Measurements from ENCODE around the gene CRADD.

The CRADD gene

DNA sequence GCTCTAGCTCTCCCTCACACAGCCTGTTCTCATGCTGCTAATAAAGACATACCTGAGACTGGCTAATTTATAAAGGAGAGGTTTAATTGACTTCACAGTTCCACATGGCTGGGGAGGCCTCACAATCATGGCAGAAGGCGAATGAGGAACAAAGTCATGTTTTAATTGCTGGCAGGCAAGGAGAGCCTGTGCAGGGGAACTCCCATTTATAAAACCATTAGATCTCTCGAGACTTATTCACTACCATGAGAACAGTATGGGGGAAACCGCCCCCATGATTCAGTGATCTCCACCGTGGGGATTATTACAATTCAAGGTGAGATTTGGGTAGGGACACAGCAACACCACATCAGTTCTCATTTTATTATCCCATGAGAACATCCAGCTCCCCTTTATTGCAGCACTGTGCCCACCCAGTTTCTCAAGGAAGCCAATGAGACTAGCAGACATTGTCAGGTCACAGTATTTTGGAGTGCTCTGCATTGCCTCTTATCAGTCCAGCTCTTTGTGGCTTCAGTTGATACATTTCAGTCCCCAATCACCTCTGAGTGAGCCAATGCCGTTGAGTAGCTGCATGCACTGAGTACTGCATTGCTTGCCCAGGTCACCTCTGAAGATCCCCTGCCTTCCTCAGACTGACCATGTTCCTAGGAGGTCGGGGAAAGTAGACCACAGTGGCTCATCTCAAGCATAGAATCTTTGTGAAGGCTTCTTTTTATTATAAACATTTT lies 131.2 kb downstream of the CRADD start:
- no peak for DNase-seq (ENCODE audit: low read depth)

DNA sequence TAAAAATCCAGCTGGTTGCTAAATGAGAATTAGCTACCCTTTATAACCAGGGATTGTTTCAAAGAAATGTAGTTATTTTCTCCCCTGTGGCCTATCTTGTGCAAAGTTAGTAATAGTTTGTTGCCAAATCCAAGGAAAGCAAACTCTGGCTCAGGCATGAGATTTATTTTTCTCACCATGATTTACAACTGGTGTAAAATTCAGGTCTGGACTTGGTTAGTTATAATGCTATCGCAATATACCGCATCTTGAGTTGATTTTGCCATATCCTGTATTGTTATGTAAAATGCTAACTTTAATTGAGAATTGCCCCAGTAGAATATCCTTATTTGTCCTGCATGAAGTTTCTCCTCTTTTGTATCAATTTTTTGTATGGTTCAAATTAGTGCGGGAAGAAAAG lies 135.5 kb downstream of the CRADD start:
- DNase-seq (ENCODE audit: low read depth): peak; percentile 67

DNA sequence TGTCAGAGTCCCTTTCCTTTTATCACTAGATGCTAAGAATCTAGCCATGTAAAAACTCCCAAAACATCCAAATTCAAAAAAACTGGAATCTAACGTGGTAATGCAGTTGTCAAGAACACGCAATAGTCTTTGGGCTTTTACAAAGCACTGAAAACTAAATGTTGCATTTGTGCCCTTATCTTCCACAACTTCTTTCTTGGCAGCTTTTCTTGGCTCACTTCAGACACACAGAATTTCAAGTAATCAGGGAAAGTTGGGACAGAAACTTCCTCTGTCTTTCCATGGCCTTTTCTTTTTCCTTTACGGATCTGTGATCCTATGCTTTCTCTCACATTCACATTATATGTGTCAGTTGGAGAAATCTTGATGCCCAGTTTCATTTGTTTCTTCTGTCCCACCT lies 136.0 kb downstream of the CRADD start:
- peak; percentile 69 for DNase-seq (ENCODE audit: low read depth)

DNA sequence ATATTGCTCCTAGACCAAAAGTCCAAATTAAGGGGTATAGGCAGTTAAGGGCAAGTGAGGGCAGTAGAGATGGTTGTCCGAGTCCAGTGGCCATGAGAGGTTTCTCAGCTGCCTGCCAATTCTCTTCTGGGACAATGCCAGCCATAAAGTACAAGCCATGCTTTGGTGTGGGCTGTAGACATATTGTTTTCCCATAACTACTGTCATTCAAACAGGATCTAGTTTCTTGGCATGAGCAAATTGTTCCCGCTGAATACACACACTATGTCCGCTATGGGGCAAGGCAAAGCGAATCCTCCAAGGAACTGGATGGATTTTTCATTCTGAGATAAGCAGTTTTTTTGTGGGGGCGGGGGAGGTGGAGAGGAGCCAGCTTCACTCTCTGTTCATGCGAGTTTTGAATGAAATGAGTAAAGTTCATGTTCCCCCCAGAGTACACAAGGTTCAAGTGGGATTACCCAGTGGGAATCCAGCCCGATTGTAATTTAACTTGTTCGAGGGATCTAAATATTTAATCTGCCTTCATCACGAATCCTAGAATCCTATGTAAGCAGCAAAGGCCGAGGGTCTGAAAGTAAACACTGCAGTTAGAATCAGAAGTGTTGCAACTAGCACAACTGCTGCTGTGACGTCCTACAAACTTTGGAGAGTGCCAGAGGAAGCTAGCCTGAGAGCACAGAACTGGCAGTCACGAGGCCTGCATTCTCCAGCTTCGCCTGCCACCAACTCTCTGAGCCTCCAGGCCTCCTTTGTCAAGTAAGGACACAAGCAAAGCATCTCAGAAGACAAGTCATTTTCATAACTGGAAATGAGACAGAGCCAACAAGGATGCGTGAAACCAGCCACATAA lies 137.0 kb downstream of the CRADD start:
- peak; percentile 94 for DNase-seq (ENCODE audit: low read depth)

DNA sequence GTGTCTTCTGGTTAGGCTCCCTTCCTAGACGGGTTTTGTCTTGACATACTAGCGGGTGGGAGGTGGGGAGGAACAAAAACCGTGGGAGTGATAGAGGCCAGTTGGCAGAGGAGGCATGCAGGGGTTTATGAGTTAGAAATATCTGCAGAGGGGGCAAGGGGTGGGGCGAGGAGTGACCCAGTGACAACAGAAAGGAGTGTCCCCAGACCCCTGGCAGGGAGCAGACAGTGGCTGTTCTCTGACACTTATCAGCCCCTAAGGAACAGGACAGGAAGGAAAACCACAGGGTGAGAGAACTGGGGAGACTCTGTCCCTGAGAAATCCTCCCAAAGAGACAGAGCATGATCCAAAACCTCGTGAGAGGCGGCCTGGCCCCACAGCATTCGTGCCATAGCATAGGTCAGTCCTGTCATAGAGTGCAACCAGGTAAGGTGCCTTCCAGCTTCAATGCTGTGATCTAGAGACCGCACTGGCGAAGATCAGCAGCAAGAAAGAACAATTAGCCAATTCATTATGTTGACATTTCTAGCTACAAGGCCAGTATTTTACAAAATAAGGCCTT lies 141.4 kb downstream of the CRADD start:
- peak; percentile 32 for DNase-seq (ENCODE audit: low read depth)

DNA sequence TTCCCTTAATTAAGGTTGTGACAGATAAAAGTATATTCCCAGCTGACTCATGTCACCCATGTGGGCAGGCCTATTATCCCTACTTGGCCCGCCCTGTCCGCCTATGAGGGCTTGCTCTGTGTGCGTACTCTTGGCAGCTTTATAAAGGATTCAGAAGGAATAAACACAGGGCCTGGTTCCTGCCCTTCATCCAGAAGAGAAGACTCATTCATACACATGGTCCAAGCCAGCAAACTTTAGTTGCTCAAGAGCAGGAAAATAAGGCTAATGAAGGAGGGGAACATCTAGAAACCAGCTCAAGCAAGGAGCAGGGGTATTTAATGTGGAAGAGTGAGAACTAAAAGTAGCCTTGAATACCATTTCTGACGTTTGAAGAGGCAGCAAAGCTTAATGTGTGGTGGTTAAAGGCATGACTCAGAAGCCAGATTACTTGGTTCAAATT lies 141.9 kb downstream of the CRADD start:
- DNase-seq (ENCODE audit: low read depth): peak; percentile 91

DNA sequence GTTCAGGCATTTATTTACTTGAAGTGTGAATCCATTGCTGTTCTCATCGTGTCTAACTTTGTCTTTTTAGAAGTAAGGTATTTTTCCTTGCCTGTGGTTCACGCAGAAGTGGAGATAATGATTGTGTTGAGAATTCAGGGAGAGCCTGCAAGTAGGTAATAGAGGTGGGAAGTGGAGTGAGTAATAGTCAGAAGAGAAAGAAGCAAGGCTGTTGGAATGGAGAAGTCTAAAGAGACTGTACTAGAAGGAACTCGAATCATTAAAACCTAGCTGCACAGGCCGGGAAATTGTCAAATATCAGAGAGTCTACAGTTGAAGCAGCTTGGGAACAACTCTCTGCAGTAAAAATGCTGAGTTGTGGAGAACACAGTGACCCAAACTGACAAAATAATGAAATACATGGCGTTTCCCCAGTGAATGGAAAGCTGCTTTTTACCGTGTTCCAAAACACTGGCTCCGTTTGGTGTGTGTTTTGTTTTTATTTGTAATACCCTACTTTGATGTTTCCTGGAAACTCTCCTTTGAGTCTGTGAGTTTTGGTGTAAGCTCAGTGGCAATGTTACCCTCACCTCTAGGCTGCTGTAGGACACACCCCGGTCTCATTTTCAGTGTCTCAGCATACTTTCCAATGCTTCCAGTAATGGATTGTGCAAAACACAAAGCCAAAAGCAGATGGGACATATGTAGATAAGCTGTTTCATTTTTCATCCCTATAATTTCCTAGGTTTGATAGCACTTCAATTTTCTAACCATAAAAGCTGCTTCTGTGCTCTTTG lies 146.6 kb downstream of the CRADD start:
- DNase-seq (ENCODE audit: low read depth): peak; percentile 47

DNA sequence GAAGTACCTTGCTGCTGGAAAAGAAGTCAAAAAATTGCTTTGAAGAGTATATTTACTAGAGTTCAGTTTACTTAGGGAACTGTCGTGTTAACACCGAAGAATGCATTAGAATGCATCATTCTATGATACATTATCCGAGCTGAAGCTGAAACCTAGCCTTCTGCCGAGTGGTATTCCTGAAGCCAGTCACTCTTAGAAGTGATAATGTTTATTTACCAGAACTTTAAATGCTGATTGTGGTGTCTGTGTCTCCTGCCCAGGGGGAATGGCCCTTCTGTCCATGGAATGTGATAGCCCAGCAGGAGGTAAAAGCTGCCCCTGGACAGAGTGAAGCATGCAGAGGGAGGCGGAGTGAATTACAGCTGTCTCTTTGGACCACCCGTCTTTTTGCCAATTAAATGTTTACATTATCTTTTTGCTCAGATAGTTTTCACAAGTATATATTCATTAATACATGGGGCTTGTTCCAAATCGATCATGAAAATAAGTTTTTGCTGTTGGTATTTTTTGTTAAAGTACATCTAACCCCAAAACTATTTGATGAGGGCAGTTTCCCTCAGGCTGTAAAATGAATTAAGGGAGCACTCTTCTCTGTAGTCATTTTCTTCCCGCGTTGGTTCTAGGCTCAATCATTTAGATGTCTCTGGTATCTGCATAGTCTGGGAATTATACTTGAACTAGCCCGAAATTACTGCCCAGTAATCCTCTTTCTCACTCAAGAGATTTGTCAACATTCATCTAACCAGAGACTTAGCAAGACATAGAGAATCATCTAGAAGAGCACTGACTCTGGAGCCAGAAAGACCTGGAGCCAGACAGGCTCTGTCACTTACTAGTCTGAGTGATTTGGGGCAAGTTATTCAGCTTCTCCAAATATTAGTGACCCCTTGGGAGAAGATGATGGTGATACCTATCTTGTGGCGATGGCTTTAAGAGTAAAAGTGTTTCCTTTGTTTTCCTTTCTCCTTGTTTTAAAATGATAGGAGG lies 147.6 kb downstream of the CRADD start:
- peak; percentile 41 for DNase-seq (ENCODE audit: low read depth)

DNA sequence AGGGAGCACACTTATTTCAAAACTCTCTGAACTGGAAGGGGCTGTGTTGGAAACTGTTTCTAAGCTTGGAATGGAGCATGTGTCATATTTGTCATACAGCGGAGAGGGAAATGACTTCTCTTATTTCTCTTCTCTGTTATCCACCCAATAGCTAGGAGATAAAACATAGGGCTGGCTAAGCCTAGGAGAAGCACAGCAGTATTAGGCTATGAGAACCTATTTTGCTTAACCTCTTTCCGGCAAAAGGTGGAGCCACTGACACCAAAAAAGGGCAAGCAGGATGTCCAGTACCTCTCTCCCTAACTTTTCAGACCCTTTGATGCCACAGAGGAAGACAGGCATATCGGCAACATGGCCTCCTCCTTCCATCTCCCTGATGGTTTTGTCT lies 148.3 kb downstream of the CRADD start:
- DNase-seq (ENCODE audit: low read depth): no peak

DNA sequence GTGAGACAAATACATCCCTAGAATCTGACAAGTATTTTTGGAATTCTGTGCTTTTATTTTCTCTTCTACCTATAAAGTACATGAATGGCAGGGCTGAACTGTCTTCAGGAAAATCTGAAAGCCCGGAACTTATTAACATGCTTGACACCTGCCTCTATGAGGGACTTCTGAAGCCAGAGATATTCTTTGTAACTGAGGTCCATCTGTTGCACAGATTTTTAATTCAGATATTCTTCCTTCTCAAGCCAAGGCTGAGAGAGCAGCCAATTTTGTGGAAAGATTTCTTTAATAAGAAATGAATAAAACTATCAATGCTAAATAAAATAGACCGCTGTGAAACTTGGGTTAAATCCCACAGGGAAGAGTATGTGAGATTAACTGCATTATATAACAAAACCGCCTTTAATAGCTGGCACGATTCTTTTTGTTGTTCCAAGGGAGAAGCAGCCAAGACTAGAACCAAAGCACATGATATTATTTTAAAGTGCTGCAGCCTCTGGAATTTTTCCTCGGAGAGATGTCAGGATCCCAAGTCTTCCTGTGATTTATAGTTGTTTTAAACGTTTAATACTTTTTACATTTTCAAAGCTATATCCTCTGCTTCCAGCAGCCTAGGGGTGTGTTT lies 148.9 kb downstream of the CRADD start:
- peak; percentile 27 for DNase-seq (ENCODE audit: low read depth)

DNA sequence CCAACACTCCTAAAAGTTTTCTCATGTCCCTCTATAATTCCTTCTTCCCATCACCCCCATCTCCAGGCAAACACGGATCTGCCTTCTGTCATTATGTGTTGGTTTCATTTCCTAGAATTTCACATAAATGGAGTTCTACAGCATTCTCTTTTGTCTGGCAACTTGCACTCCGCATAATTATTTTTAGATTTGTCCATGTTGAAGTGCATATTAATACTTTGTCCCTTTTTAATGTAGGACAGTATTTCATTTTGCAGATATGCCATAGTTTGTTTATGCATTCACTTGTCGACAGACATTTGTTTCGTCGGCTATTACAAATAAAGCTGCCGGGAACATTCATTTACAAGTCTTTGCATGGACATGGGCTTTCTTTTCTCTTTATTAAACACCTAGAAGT lies 150.0 kb downstream of the CRADD start:
- no peak for DNase-seq (ENCODE audit: low read depth)

DNA sequence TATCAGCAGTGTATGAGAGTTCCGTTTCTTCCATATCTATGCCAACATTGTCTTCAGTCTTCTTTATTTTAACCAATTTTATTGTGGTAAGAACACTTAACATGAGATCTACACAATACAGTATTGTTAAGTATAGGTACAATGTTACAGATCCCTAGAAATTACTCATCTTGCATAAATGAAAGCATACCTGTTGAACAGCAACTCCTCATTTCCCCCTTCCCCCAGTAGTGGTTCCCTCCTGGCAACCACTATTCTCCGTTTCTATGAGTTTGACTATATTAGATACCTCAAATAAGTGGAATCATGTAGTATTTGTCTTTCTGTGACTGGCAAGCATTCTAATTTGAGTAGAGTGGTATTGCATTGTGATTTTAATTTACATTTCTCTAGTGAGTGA lies 150.5 kb downstream of the CRADD start:
- DNase-seq (ENCODE audit: low read depth): no peak

DNA sequence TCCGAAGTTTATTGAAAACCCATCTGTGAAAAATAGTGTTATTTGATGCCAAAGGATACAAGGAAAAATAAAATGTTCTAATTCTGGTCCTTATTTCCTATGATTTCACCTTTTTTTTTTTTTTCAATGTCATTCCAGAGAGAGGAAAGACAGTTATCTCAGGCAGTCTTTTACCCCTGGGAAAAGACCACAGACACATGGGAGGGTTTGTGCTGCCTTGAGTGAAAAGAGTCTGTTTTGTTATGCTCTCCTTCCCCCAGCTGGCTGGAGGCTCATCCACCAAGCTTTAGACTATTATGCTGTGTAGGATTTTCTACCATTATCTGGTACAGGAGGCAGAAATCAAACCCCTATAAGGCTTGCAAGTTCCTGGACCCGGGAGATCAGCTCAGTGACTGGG lies 151.8 kb downstream of the CRADD start:
- DNase-seq (ENCODE audit: low read depth): no peak

DNA sequence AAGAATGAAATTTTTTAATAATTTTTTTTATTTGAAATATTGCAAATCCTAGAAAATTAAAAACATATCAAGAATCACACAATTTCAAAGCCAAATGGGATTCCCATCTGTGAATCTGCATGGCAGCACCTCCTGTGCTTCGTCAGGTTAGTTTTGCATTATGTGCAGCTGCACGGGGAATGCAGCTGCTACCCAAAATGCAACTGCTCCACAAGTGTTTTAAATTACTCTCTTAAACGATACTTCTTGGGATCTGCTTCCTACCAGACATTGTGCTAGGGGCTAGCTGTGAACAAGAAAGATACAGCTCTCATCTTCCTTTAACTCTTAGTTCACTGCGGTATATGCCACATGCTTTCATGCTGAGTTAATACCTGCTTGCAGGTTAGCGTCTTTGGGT lies 154.2 kb downstream of the CRADD start:
- no peak for DNase-seq (ENCODE audit: low read depth)

DNA sequence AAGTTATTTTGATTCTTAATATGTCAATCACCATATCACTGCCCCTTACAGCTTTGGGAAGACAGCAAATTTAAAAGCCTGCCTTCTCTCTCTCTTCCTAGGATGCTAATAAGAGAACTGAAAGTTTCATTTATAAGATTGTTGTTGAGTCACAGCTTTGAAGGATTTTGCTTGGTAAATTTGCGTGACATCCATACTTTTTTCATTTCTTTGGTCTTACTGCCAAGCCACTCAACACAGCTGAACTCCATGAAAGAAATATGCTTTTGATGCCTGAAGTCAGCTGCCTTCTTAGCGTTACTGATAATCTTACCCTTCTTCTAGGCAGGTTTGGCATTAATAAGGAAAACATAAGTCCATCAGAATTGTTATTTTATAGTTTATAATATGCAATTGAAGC lies 155.0 kb downstream of the CRADD start:
- peak; percentile 26 for DNase-seq (ENCODE audit: low read depth)

DNA sequence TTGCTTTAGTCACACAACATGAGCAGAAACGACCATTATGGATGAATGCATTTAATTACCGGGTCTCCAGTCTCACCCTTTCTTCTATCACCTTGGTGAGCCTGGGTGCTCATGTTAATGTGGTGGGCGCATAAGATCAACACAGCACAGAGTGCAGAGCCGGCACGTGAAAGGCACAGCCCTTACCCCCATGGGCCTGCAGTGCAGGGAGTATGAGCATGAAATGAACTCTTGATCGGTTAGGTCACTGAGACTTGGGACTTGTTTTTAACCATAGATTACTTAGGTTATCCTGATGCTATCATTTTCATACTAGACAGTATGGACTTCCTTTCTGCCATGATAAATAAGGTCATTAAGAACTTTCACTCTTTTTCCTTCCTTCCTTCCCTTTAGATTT lies 156.8 kb downstream of the CRADD start:
- DNase-seq (ENCODE audit: low read depth): no peak

DNA sequence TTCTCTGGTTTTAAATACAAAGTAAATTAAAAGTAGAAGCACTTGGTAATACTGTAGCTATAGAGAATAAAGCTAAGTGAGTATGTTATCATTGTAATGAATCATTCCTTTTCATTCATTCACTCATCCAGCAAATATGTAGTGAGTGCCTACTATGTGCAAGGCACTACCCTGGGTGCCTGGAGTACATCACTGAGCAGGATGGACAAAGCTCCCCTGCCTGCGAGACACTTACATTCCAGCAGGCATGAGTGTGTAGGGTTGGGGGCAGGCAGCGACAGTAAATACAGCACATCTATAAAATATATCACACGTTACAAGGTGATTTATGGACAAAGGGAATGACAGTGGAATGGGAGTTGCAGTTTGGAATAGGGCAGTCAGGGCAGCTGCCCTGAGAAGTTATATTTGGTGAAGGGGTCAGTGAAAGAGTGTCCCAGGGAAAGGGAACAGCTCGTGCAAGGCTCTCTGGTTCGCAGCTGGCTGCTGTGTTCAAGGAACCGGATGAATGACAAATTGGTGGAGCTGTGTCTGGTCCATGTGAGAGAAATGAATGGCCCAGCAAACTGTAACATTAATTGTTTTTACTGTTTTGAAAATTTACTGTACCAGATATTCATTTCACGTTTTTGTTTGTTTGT lies 159.6 kb downstream of the CRADD start:
- no peak for DNase-seq (ENCODE audit: low read depth)

DNA sequence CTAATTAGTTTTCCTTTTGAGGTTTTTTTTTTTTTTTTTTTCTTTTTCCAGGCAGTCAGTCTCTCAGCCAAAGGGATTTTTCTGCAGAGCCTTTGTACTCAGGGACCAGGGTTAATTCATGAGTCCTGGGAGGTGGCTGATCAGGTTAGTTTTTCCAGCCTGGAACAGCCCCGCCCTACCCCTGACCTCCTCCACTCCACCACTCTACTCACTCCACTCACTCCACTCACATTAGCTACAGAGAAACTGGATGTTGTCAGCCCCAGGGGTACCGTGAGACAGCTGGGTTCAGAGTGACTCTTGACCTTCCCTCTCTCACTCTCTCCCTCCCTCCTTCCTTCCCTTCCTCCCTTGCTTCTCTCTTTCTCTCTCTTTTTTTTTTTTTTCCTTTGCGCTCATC lies 161.0 kb downstream of the CRADD start:
- no peak for DNase-seq (ENCODE audit: low read depth)

DNA sequence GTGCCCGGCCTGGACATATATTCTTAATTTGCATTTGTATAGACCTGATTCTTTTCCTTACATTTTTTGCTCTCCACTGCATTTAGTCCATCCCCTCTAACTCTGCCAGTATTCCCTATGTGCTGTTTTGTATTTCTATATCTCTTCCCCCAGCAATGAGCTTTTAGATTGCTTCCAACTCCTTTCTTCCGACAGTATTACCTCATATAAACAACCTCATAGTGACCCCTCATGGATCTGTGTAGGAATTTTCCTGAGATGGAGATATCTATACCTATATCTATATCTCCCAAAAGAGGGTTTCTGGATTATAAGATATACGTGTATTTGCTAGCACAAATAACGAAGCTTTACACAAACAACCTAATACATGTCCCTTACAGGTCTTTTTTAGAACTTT lies 161.9 kb downstream of the CRADD start:
- no peak for DNase-seq (ENCODE audit: low read depth)

DNA sequence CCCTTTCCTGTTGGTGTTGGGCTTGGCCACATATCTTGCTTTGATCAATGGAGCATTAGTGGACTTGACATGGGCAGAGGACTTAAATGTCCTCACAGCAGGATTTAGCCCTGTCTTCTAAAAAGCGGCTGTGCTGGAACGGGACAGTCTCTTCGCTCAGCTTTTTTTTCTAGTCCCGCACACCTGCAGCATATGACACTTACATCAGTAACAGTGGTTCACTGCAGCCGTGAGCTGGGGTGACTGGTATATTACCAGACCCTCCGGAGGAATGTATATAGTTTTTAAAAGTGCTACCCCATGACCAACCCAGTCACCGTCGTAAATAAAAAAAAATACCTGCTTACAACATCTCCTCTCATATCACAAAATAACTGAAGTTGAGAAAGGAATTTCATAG lies 164.5 kb downstream of the CRADD start:
- no peak for DNase-seq (ENCODE audit: low read depth)

Data from amniotic epithelial cell (primary cell).